ENCODE measurements around the gene CHTF18.
"Not testable (repeated sequence)": the region's sequence is repeated elsewhere in the genome, so short reads cannot be mapped to it uniquely, and the experiment has no call there.

CHTF18 gene

DNA sequence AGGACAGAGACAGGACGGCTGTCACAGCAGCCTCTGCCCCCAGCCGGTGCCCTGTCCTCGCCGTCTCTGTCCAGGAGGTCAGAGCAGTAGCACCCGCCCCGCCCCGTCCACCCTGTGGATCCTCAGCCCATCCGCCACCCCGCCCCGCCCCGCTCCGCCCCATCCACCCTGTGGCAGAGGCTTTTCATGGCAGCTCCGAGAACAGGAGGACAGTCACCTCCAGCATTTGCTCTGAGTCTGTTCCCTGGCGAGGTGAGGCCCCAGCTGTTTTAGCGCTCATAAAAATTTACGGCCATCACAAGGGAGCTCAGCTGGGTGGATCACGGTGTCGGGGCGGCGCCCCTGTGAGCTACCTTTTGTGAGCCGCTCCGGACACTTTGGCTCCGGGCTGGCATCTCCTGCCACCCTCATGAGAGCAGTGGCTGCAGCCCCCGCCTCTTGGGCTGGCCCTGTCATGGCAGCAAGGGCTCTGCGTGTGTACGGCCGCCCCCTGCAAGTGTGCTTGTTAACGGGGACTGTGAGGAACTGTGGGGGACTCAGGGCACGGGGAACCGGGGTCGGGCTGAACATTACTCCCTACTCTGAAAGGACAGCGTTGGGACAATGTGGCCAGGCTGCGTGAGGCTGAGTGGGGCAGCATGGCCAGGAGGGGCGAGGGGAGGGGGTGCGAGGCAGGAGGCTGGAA is 44.4 kb downstream of the CHTF18 start:
- no peak for DNase-seq

DNA sequence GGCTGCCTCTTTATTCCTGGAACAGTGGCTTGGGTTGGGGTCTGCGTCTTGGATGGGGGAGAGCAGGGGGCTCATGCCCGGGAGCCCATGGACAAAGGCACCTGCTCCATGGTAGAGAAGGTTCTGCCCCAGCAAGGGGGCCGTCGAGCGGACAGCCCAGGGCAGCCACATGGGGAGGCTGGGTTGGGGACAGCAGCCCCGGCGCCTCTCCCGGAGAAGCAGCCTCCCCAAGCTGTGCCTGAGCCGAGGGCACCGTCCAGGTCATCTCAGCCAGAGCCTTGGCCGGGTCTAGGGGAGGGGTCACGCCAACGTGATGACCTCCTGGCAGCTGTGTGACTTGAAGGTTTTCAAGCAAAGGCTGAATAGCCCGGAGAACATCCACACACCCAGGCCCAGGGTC is 45.0 kb downstream of the CHTF18 start:
- no peak for DNase-seq

DNA sequence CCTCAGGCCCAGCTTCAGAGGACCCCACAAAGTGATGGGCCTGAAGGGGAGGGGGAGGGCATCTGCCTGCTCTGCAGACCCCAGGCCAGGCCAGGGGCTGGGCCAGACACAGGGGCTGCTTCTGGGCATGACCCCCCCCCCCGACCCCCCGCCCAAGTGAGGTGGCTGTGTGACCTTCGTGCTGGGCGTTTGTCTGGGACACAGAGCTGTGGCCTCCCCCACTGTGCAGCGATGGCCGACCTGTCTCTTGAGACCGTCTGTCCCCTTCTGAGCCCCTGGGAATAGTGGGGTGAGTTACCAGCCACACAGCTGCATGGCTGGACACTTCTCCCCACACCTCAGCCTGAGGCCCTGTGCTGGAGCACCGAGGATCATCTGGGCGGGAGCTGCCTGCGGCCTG is 47.0 kb downstream of the CHTF18 start:
- DNase-seq, result no peak

DNA sequence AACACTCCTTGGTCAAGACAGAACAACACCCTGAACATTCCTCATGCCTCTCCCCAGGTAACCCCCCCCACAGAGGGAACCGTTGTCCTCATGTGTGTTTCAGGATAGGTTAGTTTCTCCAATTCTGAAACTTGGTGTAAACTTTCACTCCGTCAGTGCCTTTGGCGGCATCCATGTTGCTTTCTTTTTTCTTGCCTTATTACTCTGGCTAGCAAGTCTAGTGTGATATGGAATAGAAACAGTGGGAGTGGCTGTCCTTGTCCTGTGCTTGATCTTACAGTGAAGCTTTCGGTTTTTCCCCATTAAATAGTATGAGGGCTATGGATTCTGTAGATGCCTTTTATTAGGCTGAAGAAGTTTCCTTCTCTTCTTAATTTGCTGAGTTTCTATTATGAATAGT is 47.8 kb downstream of the CHTF18 start:
- DNase-seq, result no peak

DNA sequence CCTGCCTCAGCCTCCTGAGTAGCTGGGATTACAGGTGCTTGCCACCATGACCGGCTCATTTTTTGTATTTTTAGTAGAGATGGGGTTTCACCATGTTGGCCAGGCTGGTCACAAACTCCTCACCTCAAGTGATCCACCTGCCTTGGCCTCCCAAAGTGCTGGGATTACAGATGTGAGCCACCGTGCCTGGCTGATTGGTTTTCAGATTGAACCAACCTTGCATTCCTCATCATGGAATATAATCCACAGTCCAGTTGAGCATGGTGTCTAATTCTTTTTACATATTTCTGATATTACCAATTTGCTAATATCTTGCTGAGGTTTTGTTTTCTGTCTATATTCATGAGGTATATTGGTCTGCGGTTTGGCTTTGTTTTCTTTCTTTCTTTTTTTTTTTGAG is 48.4 kb downstream of the CHTF18 start:
- not testable (repeated sequence) for DNase-seq

DNA sequence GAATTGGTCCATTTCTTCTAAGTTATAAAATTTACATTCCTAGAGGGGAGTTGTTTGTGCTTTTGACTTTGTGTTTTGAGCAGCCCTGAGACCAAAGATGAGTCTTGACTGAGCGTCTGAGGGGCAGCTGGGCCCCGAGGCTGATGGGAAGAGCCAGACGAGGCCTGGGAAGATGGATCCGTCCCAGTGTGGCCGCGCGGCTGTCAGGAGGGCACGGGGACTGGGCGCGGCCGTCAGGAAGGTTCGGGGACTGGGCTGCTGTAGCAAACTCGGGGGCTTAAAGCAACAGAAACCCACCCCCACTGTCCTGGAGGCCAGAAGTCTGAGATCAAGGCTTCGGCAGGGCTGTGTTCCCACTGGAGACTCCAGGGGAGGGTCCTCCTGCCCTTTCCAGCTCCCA is 50.3 kb downstream of the CHTF18 start:
- DNase-seq, result no peak

DNA sequence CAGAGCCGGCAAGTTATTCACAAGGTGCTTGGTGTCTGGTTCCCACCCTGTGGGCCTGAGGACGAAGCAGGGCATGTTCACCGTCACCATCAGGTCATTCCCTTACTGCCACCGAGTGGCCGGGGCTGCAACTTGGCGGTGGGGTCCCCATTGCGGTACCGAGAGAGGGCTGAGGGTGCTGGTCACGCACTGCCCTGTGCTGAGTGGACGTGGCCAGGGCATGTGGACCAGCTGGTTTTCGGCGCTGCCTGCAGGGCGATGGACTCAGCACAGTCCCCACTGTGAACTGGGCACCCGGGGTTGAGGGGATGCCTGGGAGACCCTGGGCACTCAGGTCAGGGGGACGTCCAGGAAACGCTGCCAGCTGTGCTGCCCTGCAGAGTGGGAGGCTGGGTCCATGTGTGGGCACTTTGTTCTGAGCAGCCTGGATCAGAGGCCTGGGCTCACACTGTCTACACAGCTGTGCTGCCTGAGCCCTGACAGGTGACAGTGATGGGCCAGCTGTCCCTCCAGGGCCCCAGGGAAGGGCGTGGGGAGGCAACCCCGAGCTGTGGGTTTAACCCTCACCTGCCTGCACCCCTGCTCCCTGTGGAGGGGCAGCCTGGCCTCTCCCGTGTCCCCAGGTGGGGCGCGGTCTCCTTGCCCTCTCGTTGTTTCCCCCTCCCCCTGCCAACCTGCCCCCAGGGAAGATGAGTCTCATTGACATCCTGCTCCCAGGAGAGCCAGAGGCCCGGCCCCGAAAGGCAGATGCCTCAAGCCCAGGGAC is 51.4 kb downstream of the CHTF18 start:
- DNase-seq, result no peak

DNA sequence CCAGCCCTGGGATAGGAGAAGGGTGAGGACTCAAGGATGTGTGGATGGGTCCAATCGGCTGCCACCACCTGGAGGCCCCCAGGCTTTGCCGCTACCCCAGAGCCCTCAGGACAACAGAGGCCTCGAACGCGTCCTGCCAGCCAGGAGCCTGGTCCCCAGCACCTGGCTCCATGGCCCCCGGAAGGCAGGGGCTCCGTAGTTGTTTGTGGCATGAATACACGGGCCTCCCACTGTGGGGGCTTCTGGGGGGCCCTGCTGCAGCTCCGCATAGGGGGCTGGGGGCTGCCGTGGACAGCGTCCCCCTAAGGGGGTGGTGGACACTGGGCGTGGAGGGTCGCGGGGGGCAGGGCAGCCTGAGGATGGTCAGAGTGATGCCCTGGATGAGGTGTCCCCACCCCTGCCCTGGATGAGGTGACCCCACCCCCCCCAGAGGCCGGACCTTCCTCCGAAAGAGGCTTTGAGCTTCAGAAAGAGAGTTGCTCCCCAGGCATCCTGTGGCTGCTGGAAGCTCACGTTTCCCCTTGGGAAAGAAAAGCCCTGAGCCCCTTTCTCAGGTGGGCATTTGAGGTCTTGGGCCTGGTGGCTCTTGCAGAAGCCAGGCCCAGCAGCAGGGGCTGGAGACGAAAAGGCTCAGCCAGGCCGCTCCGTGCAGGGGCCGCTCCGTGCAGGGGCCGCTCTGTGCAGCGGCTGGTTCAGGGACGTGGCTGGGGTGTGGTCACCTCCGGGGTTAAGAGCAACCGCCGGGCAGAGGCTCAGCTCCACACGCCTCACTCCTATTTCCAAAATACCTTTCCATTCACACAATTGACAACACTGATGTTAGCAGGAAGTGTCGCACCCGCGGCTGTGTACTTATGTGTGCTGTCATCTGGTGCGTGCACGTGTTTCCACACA is 52.4 kb downstream of the CHTF18 start:
- DNase-seq, result no peak

DNA sequence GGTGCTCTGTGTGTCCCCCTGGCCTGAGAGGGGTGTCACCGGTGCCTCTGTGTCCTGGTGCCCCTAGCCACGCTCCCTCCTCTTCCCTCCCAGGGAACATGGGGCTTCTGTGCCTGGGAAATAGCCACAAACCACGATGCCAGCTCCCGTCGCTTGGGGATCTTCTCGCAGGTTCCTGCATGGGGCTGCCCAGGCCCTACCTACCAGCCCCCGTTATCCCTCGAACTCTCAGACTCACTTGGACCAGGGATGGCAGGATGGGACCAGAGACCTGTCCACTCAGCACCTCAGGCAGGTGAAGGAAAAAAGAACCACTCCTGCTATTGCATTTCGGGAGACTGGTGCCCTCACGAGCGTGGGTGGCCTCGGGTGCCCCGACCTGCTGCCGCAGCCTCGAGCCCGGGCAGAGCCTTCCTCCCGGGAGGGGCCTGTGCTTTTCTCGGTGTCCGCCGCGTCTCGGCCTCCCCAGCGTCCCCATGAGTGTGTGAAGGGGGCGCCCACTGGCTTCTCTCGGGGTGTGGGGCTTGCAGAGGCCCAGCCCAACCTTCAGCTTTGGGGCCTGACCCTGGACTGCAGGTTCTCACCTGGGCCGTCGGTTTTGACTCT is 53.1 kb downstream of the CHTF18 start:
- DNase-seq, result no peak

DNA sequence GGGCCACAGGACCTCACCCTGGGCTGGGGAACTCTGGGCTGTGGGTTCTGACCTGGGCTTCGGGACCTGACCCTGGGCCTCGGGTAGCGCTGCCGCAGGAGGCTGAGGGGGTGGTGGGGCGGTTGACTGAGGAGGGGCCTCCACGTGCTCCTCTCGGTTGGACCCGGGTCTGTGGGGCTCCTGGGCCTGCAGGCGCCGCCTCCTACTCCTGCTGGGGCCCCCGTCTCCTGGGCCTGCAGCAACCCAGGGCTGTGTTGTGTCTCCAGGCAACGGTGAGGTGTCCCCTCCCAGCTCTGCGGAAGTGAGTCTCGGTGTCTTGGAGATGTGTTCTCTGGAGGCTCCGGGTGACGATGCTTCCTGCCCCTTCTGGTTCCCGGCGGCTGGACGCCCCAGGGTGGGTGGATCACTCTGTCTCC is 53.6 kb downstream of the CHTF18 start:
- no peak for DNase-seq

DNA sequence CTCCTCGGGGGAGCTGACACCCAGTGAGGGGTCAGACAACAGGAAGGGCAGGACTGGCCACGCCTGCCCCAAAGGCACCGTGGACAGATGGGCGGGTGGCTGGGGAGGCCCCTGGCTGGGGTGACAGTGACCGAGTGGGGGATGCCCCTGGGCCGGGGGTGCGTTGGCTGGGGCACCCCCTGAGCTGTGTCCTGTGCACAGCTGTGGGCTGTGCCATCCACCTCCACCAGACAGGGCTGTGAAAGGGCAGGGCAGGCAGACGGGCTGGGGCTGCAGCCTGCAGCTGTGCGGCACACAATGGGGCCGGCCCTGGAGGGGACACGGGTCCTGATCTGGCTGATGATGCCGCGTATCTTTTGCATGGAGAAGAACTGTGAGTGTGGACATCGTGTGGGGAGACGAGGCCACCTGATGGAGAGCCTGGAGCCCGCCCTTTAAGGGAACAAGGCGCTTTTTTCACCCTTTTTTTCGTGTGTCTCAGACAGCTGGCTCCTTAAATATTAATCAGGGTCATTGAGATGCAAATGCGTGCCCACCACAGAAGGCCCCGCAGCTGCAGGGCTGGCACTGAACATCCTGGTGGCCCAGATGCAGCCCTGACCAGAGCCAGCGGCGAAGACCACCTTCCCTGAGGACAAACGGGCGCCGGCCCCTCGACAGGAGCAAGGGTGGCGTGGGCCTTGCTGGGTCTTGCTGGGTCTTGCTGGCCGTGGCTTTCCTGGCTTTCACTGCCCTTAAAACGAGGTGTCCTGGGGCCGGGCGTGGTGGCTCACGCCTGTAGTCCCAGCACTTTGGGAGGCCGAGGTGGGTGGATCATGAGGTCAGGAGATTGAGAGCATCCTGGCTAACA is 54.5 kb downstream of the CHTF18 start:
- DNase-seq, result no peak

DNA sequence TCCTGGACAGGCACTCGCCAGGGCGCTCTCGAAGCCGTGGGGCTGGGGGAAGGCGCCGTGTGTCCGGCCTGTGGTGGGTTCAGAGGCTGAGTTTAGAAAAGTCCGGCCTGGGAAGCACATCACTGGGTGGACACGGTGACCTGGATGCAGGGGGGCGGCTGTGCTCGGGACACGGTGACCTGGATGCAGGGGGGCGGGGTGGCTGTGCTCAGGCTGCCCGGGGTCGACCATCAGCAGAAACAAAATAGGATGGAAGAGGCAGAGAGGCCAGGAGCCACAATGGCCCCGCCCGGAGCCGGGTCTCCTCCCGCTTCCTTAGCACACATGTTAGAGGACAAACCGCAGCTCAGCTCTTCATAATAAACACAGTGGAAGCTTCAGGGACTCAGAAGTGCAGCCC is 55.4 kb downstream of the CHTF18 start:
- DNase-seq, result no peak

DNA sequence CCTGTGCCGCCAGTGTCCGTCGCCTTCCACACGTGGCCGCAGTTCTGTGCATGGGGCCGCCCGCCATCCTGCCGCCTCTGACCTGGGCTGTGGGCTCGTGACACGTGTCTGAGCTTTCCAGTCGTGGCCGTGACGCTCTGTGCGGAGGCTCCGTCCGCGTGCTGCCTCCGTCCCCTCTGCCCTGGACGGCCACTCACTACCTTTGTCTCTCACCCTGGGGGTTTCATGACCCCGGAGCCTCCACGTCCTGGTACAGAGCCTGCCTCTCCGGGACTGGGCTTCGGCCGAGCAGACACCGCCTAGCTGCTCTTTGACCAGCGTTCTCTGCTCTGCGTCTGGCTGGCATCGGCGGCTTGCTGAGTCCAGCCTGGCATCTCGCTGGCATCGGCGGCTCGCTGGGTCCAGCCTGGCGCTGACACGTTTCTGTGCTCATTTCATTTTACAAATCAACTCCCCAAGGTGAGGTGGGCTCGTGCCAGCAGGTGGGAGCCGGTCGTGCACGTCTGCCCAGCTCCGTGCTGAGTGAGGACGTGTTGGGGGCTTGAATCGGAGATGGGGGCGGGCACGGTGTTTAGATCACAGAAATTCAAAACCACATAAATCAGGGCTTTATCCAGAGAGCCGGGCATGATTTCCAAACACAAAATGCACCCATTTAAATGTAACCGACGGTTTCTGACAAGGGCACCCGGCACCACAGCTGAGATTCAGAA is 56.4 kb downstream of the CHTF18 start:
- no peak for DNase-seq

DNA sequence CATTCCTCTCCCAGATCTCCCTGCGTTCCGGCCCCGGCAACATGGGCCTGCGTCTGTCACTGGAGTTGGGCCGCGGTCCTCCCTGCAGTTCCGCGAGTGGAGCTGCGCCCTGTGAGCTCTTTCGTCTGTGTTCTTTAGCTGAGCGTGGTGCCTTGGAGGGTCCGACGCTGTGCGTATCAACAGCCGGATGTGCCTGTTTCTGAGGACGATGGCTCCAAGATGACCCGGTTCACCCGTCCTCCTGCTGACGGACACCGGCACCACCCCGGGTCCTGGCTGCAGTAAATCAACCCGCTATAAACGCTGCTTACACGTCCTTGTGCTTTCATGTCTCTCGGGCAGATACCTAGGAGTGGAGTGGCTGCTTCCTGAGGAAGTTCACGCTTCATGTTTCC is 56.9 kb downstream of the CHTF18 start:
- DNase-seq, result no peak

DNA sequence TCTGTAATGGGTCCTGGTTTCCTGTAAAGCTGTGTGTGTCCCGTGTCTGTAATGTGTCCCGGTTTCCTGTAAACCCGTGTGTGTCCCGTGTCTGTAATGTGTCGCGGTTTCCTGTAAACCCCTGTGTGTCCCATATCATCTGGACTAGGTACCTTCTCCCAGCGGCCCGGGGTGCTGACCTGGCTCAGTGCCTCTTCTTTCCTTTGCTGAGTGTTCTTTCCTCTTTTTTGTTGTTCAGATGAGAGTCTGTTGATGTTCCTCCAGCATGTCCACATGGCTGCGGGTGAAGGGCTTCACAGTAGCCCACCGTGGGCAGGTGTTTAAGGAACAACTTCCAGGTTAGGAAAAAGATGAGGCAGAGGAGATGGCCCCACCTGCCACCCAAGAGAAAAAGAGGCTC is 58.7 kb downstream of the CHTF18 start:
- no peak for DNase-seq

Measured in 8988T (cell line).